Gastrocnemius medialis (tissue), 4 donors: ENCODE data around the gene OR1D5.

Experiments used
- CTCF ChIP-seq, 5 experiments: fragments of 450-650 bp in 3 of 5; fragments of 200-600 bp in 2 of 5; sonication (generic) in 2 of 5; IDR thresholded peaks in 4 of 5; conservative IDR thresholded peaks in 1 of 5; 1 replicate in 4 of 5; 2 replicates in 1 of 5; pipeline ENCODE4 v1.5.1; 2016 to 2019; ENCODE audit warnings: antibody characterized with exemption in 5 of 5, mild to moderate bottlenecking in 3 of 5, moderate library complexity in 3 of 5
- POLR2A ChIP-seq, 2 donors: fragments of 450-650 bp; IDR thresholded peaks; one replicate each; pipeline ENCODE4 v1.6.1; 2017; ENCODE audit warnings: antibody characterized with exemption in 2 of 2, mild to moderate bottlenecking in 2 of 2, moderate library complexity in 2 of 2

- TF ChIP-seq POLR2A (IDR thresholded peaks at IDR 0.05) (no peak), CTCF (IDR thresholded peaks at IDR 0.05 in 4 of 5, conservative IDR thresholded peaks at IDR 0.05 in 1 of 5) (no peak)
Measured at GRCh38 chr17:3026856-3027751, 36.3 kb downstream of the OR1D5 start.
